Endothelial cell of umbilical vein (primary cell): ENCODE measurements around the gene MROH7.

Experiments
- CTCF ChIP-seq, 2 donors: IDR thresholded peaks; 1 replicate in 1 of 2; 2 replicates in 1 of 2; pipeline ENCODE4 v1.5.1; 2011; ENCODE audit warnings: low read length in 2 of 2, mild to moderate bottlenecking in 2 of 2, moderate library complexity in 2 of 2, control low read depth in 1 of 2, inconsistent platforms in 1 of 2, low read depth in 1 of 2; ENCODE audit not compliant: insufficient read depth in 1 of 2; ENCODE audit errors: extremely low read depth in 1 of 2
- EZH2 ChIP-seq: IDR thresholded peaks from 2 replicates; pipeline ENCODE4 v1.6.1; 2012; ENCODE audit warnings: borderline replicate concordance, low read depth, mild to moderate bottlenecking, moderate library complexity, low read length, inconsistent platforms; ENCODE audit not compliant: severe bottlenecking
- FOS ChIP-seq: IDR thresholded peaks from 2 replicates; pipeline ENCODE4 v1.6.1; 2011; ENCODE audit warnings: mild to moderate bottlenecking, low read length, moderate library complexity, borderline replicate concordance; ENCODE audit not compliant: insufficient read depth

GRCh38 chr1:54686155-54686554 is 44.6 kb downstream of the MROH7 start:
- no peak for TF ChIP-seq CTCF (IDR thresholded peaks at IDR 0.05; ENCODE audit: extremely low read depth in 1 of 2, insufficient read depth in 1 of 2, low read depth in 1 of 2, low read length in 2 of 2)
- no peak for TF ChIP-seq FOS
- TF ChIP-seq EZH2: no peak
